HS-27A (cell line): ENCODE data around the gene KIZ.

Experiments used
- DNase-seq: peaks from one replicate; pipeline ENCODE4 v3.0.0-alpha.2; 2012; ENCODE audit warnings: low read depth, missing footprints

KIZ gene, protein sequence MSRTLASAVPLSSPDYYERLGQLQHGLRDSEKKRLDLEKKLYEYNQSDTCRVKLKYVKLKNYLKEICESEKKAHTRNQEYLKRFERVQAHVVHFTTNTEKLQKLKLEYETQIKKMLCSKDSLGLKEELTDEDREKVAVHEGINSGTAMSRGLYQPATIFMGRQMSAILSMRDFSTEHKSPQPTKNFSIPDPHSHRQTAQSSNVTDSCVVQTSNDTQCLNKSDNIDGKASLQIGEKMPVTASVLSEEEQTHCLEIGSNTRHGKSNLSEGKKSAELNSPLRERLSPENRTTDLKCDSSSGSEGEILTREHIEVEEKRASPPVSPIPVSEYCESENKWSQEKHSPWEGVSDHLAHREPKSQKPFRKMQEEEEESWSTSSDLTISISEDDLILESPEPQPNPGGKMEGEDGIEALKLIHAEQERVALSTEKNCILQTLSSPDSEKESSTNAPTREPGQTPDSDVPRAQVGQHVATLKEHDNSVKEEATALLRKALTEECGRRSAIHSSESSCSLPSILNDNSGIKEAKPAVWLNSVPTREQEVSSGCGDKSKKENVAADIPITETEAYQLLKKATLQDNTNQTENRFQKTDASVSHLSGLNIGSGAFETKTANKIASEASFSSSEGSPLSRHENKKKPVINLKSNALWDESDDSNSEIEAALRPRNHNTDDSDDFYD

DNA sequence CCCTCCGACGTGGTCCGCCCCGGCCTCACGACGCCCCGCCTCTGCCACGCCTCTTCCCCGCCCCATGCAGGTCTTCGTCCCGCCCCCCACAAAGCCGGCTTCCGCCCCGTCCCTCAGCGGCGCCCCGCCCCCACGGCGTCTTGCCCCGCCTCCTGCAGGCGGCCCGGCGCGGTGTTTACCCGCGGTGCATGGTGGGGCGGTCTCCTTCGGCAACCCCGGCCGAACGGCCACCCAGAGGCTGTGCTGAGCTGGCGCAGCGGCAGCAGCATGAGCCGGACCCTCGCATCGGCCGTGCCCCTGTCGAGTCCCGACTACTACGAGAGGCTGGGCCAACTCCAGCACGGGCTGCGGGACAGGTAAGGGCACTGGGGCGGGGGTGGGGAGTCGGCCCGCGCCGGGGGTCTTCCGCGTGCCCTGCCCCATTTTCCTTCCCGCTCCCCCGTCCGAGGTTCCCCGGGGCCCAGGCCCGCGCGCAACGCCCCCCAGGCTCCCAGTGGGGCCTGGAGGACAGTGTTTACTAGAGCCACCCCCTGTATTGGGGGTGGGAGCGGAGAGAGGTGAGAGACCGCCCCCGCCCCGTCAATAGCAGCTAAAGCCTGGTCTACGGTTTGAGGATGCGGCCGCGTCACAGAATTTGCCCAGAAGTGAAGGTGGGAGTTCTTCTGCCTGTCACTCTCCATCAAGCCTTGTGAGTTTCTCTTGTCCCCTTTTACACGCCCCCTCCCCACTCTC is at the start of gene KIZ:
KIZ (plus strand) TSS at position 234 of the 732 bp plus-strand sequence; CDS start at position 268, 34 bp downstream.
- DNase-seq = peak; percentile 72

DNA sequence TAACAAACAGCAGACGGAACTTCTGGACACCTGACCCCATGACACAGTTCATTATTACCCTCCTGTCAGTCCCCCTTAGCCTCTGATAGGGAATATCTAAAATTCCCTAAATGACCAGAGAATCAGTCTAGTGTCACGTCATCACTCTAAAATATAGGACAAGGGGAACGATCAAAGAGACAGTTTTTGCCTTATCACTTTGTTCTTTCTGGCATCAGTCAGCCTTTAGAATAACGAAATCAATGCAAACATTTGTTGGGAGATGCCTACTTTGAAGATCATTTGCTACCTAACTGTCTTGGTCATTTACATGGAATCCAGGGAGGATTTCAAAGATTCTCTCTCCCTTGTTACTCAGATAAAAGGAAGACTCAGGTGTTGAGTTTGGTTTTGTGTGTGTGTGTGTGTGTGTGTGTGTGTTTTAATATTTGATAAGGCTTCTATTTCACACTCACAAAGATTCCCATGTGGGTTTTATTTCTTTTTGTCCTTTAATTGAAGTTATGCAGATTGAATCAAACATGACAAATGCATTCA is 48.0 kb upstream of the KIZ start:
- DNase-seq = no peak

DNA sequence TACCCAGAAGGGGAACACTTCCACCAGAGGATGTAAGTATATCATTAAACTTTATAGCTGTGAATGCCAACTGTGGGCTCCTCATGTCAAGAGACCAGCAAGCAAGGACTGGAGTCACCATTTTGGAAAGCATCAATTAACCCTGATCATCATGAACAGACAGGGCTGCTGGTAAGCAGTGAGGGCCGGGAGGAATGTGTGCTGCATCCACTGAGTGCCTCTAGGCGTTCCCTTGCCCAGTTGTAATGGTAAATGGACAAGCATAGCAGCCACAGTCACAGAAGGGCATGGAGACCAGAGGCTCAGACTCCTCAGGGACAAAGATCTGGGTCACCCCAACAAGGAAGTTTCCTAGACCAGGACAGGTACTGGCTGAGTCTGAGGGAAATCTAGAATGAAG is 43.3 kb upstream of the KIZ start:
- DNase-seq = no peak

DNA sequence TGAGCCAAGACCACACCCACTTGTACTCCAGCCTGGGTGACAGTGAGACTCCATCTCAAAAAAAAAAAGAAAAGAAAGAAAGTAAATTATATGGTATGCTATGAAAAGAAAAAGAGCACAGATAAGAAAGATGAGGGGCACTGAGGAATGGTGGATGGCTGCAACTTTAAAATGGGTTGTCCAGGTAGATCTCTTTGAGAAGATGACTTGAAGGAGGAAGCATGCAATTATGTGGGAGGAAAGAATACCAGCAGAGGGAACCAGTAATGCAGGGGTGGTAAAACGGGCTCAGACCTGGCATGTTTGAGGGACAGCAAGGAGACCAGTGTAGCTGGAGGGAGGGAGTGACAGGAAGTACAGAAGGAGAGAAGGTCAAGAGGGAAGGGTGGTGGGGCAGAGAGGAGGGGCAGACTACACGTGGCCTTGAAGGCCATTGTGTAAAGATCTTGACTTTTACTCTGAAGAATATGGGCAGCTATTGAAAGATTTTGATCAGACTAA is 42.0 kb upstream of the KIZ start:
- no peak for DNase-seq

DNA sequence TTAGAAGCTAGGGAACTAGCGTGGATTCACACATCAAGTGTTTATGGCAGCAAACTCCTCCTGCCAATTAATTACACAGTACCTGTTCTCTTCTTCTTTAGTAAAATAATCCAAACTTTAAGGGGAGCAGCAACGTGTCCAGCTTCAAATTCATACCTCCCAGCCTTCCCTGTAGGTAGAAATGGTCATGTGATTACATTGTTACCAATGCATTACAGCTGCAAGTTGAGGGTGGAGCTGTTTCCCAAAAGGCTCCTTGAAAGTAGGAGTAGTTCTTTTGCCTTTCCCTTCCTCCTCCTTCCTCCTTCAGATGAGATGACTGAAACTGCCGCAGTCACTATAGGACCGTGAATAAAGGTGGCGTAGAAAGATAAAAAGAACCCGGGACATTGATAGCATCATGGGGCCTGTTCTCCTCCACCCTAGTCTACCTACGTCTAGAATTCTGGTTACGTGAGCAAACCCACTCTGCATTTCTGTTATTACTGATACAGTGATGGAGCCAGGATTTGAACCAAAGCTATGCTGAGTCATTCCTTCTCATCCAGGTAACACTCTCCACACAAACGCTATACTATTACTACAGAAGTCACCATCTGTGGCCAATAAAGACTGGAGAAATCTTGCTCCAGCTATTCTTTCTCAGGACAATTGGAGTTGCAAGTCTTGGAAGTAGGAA is 37.9 kb upstream of the KIZ start:
- no peak for DNase-seq

DNA sequence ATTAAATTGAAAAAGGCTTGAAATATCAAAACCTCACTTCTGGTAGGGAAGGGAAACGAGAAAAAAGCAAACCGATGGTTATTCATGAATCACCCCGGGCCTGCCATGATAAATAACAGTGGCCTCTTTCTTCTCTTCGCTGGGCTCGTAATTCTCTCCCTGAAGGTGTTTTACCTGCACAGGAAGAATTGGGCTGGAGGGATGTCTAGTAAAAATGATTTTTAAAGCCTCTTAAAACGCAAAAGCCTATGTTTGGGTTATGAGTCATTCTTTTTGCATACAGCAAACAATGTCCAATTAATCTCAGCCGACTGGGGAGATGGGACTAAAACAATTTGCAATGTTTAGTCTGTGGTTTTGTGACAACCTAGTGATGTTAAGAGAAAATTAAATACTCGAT is 36.5 kb upstream of the KIZ start:
- DNase-seq = no peak

DNA sequence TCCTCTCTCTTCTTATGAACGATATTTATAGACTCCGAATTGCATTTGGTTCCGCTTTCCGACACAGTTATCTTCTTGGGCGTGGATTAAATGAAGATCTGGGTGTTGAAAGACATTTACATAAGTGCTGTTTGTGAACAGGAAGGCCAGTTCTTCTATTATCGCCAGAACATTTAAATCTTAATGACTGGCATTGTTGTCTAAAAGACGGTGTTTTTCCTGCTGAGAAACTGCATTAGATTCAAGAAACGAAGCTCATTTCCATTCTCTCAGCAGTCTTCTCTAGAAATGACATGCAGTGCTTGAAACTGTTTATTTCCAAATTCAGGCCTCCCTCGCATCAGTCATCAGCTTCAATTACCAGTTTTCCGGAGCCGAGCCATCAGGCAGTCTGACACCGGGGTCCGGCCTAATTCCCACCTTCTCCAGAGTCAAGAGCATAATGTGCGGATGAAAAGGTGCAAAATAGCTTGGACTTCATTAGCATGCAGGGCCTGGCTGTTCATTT is 35.7 kb upstream of the KIZ start:
- no peak for DNase-seq

DNA sequence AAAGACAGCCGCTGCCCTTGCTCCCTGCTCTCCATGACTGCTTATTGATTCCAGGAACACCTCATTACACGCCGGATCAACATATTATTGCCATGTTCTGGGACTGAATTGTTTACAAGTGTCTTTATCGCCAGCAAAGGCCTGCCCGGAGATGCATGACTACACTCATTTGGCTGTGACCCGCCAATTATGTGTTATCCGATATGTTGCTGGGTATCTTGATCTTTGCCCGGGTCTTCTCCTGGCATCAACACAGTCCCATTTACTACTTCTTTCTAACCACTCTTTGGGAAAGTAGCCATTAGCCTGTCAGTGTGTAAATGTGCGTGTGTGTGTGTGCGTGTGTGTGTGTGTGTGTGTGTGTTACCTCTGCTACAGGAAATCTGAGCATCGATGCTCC is 35.2 kb upstream of the KIZ start:
- DNase-seq = no peak

DNA sequence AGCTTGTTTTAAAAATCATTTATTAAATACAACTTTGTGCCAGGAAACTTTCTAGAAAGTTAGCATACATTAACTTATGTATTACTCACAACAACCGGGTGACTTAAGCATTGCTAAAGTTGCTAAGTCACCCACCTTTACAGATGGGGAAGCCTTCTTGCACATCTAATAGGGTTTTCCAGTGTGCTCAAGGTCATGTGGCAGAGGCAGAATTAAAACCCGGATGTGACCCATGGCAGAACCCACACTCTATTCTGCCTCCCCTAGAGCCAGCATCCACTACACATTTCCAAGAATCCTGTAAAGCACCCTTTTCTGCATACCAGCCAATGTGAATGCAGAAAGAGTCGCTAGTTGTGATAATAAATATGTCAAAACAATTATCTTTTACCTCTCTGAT is 33.1 kb upstream of the KIZ start:
- DNase-seq = no peak

DNA sequence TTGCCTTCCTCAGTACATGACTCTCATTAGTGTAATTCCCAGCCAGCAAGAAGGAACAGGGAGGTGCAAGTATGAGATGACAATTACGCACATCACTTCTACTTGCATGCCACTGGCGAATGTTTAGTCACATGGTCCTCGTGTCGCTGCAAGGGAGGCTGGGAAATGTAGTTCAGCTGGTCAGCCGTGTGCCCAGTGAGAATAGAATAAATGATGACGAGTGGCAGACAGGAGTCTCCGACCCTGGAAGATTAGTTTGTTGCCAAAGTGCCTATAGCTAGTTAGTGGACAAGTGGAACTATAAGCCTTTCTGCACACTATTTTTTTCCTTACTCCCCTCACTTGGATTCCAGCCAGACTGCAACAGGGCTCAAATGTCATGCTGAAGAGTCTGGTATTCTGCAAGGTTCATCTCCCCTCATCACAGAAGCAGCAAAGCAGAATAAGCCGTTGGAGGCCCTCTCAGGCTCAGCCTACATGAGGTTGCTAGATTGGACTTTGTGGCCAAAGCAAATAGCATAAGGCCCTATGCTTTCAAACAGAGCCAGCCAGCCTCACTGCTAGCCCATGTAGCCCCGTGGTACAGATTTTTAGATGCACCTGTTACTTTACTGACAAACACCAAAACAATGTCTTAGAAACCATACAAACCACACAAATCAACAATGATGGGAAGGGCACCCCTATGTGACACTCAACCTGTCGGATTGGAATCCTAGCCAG is 29.4 kb upstream of the KIZ start:
- peak; percentile 35 for DNase-seq

DNA sequence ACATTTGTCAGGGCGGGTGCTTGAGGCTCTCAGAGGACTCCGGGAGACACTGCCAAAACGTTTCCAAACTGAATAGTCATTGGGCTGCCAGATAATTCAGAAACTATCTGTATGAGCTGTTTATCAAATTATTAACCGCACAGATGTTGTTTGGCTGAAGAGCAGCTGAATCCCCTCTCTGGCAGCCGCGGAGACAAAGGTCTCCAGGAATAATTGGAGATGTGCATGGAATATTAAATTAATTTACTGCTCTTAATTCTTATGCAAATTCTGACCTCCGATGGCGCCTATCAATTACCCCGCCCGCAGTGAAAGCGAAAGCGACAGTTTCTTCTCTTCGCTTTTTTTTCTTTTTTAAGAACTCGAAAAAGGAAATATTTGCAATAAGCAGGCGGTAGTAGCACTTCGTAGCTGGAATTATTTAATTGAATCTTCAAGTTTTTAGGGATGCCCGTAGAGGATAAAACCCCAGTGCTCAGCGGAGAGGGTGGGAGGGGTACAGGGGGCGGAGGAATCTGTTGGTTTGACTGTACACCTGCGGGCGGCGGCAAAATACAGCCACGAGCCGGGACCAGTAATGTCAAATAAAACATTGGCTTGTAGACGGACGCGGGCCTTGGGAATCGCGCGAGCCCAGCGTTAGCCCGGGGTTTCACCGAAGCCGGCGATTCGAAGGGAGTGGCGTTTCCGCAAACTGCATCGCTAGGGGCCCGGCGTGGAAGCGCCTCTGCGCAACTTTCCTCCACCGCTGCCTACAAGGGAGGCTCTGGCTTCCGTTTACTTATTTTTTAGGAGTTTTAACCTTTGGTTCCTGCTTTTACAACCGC is 25.9 kb upstream of the KIZ start:
- DNase-seq = no peak

DNA sequence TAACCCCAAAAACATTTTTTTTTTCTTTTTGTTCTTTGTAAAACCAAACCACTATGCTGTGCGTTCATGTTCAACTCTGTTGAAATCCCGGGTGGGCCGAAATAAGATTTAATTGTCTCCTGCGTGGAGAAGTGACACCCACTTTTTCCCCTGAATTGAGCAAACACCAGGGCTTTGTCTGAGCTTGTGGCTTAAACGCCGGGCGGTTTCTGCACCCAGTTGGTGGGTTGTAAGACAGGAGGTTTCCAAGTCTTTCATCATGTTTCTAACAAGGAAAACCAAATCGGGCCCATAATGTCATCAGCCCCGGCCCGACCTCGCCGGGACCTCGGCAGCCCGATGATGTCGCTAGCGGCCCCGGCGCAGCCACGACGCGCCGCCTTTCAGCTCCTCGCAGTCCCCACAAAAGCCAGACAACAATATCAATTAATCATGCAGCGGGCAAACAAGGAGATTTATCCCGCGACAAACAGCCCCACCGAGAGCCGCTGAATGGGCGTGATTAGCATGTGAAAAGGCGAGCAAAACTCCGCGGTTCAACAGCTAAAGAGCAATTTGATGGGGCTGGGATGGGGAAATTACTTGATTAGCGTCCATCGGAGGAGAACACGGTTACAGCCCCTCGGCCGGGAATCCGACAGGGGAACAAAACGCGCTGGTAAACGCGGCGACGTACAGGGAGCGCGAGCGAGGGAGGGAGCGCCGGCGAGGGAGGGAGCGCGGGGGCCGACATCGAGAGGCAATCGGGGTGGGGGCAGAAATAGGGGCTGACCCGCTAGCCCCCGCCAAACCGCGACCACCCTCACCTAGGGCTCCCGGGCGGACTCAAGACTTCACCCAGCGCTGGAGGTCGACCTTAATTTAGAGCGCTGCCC is 25.1 kb upstream of the KIZ start:
- DNase-seq = no peak

DNA sequence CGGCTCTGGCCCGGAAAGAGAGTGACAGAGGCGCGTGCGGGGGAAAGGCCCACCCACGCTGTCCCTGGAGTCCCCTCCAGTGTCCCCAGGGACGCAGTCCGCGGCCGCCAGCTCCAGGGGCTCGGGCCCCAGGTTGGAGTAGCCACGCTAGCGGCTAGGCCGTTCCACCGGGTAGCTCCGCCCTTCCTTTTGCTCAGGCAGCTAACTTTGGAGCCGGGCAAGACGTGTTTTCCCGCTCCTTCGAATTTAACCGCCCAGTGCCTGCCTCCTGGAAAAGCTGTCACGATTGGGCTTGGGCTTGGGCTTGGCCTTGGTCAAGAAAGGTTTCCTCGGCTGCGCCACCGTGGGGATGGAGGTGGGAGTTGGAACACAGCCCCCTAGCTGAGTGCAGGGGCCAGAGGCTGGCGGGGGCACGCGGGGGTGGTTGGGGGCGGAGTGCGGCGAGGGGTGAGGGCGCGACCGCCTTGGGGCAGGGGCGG is 24.4 kb upstream of the KIZ start:
- DNase-seq = no peak

DNA sequence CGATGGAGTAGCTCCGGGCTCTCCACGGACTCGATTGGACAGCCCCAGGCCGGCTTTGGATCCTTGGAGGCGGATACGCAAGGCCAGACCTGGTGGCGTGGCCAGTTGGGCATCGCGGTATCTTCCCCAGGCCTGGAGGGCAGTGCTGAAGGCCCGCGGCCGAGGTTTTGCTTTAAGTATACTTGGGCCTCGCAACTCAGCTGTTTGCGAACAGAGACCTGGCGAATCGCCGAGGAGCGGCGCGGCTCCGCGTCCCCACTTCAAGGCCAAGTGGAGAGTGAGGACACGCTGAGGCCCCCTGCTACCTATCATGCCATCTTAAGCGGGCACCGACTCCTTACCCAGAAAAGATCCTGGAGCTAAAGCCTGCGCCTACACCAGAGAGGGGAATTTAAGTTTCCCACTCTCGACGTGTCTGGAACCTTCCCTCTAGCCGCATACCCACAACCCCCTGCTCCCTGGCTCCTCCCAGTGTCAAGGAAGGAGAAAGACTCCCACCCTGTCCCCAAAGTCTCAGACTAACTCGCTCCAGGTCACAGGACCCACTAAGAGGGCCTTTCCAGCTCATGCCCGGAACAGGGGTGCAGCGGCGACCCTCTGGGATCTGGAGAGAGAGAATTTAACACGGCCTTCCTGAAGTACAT is 23.8 kb upstream of the KIZ start:
- DNase-seq = no peak

DNA sequence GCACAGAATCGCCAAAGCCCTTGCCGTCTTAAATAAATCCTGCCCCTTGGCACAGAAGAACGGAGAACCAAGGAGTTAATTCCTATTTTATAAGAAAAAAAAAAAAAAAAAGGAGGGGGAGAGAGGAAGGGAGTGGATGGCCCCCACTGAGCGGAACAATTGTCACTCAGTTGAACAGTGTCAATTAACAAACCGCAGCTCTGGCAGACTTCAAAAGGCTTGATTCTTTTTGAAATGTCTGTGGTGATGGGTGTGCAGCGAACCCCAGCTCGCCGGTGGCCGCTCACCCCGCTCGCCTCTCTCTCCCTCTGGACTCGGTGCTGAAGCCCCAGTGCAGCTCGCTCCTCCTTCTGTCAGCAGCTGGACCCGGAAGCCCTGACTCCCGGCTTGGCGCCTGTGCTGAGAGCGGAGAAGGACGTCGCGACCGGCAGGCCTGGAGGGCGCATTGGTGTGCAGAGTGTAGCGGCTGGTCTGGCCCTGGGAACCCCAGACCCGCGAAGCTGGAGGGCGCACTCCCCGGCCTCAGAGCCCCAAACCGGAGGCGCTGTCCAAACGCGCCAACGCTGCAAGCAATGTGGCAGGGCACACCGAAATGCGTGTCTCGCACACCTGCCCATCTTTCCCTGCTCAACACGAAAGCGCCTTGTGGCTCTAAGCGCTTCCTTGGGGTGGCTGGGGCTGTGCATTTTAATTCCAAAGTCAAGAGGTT is 23.1 kb upstream of the KIZ start:
- DNase-seq = no peak

DNA sequence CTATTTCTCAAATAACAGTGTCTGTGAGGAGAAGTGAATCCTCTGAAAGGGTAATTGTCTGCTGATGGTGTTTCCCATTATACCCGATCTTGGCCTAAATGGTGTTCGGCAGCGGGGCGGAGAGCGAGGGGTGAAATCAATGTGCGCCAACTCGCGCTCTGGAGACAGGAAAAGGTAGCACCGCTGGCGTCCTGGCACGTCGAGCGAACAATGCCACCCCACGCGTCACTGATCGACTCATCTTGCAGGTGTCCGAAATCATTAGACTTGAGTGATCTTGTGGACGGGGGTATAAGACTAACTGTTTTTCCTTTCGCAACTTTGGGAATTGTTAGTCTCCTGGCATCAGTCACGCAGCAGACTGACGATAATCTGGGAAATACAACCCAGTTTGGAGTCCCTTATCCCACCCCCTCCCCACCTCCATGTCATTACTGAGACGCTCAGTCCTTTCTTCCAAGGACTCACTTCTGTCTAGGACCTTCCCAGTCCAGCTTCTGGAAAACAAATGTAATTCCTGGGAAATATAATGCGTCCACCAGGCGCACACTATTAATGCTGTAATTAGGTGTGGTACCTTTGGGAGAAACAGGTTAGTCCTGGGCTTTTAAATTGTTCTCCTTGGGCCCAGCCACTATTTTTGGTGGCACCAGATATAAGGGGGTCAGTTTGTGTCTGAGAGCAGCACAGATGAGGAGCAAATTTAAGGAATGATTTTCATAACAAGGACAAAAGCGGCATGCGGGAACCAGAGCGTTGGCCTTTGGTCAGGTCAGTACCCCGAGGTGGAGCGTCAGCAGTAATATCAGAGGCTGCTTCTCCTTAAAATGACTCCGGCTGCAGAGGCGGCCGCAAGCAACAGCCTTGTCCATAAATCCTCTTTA is 22.1 kb upstream of the KIZ start:
- DNase-seq = no peak

DNA sequence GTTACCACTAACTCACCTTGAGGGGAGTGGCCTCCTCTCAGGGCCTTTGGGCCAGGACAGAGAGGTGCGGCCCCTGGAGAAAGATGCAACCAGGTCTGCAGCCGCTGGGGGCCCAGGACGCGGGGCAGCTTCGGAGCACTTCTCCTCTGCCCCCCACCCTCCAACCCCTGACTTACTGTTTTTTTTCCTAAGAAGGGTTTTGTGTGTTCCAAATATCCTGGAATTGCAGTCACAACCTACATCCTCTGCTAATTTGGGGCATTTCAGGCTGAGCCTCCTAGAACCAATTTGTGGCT is 21.5 kb upstream of the KIZ start:
- DNase-seq = no peak
